ENCODE measurements around the gene KIF16B. TPM values are rescaled to one million over a fixed set of nuclear protein-coding genes. Genes with fewer than 3 reads are reported as not detected.

KIF16B gene
- total RNA-seq, 1 donor from 2014 or later = 7.0 TPM

DNA sequence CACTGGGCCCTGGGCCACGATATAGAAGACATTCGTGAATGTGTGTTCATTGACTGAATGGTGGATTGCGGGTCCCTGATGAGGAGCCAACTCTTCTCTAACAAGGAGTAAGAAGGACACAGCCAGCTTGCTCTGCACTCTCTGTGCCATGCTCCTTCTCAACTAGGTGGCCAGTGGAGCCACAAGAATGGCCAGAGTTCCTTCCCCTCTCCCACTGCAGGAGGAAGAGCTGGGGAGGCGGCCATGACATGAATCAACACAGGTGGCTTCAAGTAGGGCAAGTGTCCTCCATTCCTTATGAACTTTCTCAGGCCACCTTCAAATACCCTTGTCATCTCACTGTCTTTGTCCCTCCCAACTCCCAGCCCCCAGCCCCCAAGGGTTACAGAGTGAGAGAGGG is 305.7 kb downstream of the KIF16B start:
- H2AFZ ChIP-seq (ENCODE audit: low read depth, low read length) = no peak overlapping the region
- no peak overlapping the region for H3K4me2 ChIP-seq (ENCODE audit: low read length)
- H3K9me3 ChIP-seq (ENCODE audit: insufficient read depth, low read depth, low read length) = peaks cover 3% of the 10 kb centered on the region
- no peak overlapping the region for H3K4me3 ChIP-seq (ENCODE audit: insufficient read depth, low read depth, low read length)
- no peak overlapping the region for H3K27ac ChIP-seq (ENCODE audit: low read depth, low read length)
- H3K9ac ChIP-seq (ENCODE audit: low read length) = no peak overlapping the region
- DNase-seq (ENCODE audit: low read depth) (no peak), FAIRE-seq (no peak)
- no peak for TF ChIP-seq EZH2 (IDR thresholded peaks at IDR 0.05; ENCODE audit: insufficient read depth, low read length)
- TF ChIP-seq, protein P1, sequence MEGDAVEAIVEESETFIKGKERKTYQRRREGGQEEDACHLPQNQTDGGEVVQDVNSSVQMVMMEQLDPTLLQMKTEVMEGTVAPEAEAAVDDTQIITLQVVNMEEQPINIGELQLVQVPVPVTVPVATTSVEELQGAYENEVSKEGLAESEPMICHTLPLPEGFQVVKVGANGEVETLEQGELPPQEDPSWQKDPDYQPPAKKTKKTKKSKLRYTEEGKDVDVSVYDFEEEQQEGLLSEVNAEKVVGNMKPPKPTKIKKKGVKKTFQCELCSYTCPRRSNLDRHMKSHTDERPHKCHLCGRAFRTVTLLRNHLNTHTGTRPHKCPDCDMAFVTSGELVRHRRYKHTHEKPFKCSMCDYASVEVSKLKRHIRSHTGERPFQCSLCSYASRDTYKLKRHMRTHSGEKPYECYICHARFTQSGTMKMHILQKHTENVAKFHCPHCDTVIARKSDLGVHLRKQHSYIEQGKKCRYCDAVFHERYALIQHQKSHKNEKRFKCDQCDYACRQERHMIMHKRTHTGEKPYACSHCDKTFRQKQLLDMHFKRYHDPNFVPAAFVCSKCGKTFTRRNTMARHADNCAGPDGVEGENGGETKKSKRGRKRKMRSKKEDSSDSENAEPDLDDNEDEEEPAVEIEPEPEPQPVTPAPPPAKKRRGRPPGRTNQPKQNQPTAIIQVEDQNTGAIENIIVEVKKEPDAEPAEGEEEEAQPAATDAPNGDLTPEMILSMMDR (IDR thresholded peaks at IDR 0.05; ENCODE audit: insufficient read depth, low read depth, low read length) = no peak
- no peaks in the 10 kb centered on the region for H3K27me3 ChIP-seq (ENCODE audit: insufficient read depth, low read length)
- Mint-ChIP-seq H3K27me3 (ENCODE audit: low read depth, unreplicated experiment) (peaks cover 8% of the 10 kb centered on the region), H3K27ac (ENCODE audit: unreplicated experiment) (no peak overlapping the region), H3K9me3 (ENCODE audit: unreplicated experiment) (peaks cover 7% of the 10 kb centered on the region), H3K36me3 (ENCODE audit: low read depth, unreplicated experiment) (peaks cover 5% of the 10 kb centered on the region), H3K4me1 (ENCODE audit: low read depth, unreplicated experiment) (no peaks in the 10 kb centered on the region), H3K4me3 (ENCODE audit: unreplicated experiment) (no peak overlapping the region)
- H3K36me3 ChIP-seq (ENCODE audit: insufficient read depth, low read length) = no peaks in the 10 kb centered on the region
- H4K20me1 ChIP-seq (ENCODE audit: insufficient read depth, low read length) = no peaks in the 10 kb centered on the region
- H3K79me2 ChIP-seq (ENCODE audit: insufficient read depth, low read length) = no peaks in the 10 kb centered on the region
- no peaks in the 10 kb centered on the region for H3K4me1 ChIP-seq (ENCODE audit: insufficient read depth, low read length)

DNA sequence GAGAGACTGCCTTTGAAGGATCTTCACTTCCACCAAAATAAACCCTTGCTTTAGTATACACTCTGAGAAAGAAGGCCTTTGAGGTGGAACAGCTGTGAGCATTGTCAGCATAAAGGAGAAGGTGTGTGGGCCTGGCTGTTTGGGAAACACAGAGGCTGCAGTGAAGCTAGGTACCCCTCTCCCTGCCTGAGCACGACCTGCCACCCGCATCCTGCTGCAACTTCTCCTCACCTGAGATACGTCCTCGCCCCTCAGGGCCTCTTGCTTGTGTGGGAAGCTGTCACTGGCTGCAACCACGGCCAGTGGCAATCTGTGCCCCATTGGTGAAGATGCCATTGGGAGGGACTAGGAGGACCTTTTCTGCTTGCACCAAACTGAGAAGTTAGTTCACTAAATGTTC is 307.9 kb downstream of the KIF16B start:
- no peak for DNase-seq (ENCODE audit: low read depth)
- no peak for FAIRE-seq
- H4K20me1 ChIP-seq (ENCODE audit: insufficient read depth, low read length) = no peaks in the 10 kb centered on the region
- H3K27ac ChIP-seq (ENCODE audit: low read depth, low read length) = no peak overlapping the region
- H3K9me3 Mint-ChIP-seq (ENCODE audit: unreplicated experiment) = peaks cover 10% of the 10 kb centered on the region
- no peaks in the 10 kb centered on the region for H3K79me2 ChIP-seq (ENCODE audit: insufficient read depth, low read length)
- no peaks in the 10 kb centered on the region for H3K36me3 ChIP-seq (ENCODE audit: insufficient read depth, low read length)
- H3K4me2 ChIP-seq (ENCODE audit: low read length) = no peak overlapping the region
- no peaks in the 10 kb centered on the region for H3K4me1 ChIP-seq (ENCODE audit: insufficient read depth, low read length)
- peaks cover 8% of the 10 kb centered on the region for H3K27me3 Mint-ChIP-seq (ENCODE audit: low read depth, unreplicated experiment)
- H3K27me3 ChIP-seq (ENCODE audit: insufficient read depth, low read length) = no peaks in the 10 kb centered on the region
- H3K4me1 Mint-ChIP-seq (ENCODE audit: low read depth, unreplicated experiment) = peaks cover 2% of the 10 kb centered on the region
- H2AFZ ChIP-seq (ENCODE audit: low read depth, low read length) = no peak overlapping the region
- no peak overlapping the region for H3K9ac ChIP-seq (ENCODE audit: low read length)
- peaks cover 5% of the 10 kb centered on the region for H3K36me3 Mint-ChIP-seq (ENCODE audit: low read depth, unreplicated experiment)
- no peak overlapping the region for H3K27ac Mint-ChIP-seq (ENCODE audit: unreplicated experiment)
- H3K4me3 ChIP-seq (ENCODE audit: insufficient read depth, low read depth, low read length) = no peak overlapping the region
- no peak for TF ChIP-seq EZH2 (IDR thresholded peaks at IDR 0.05; ENCODE audit: insufficient read depth, low read length)
- TF ChIP-seq, protein P1 (IDR thresholded peaks at IDR 0.05; ENCODE audit: insufficient read depth, low read depth, low read length) = no peak
- H3K9me3 ChIP-seq (ENCODE audit: insufficient read depth, low read depth, low read length) = peaks cover 3% of the 10 kb centered on the region
- H3K4me3 Mint-ChIP-seq (ENCODE audit: unreplicated experiment) = no peak overlapping the region

DNA sequence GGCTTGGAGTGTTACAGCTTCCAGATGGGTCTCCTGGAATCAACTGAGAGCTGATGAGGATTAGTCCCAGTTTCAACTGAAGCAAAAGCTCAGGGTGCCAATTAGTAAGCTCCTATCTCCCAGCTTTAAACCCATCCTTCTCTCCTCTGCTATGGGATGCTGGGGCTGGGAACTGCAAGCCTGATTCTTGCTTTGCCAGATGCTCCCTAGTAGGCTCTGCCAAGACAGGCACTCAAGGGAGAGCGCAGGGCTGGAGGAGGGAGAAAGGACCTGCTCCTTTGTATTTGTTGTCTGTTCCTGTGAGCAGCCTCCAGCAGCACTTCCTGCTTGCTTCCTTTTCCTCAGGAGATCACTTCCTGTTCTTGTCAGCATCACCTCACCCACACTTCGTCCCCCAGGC is 309.7 kb downstream of the KIF16B start:
- Histone ChIP-seq H3K27me3 (ENCODE audit: insufficient read depth, low read length) (no peaks in the 10 kb centered on the region), H3K4me1 (ENCODE audit: insufficient read depth, low read length) (no peaks in the 10 kb centered on the region), H3K4me2 (ENCODE audit: low read length) (no peak overlapping the region), H2AFZ (ENCODE audit: low read depth, low read length) (no peak overlapping the region), H3K9ac (ENCODE audit: low read length) (no peak overlapping the region), H4K20me1 (ENCODE audit: insufficient read depth, low read length) (no peaks in the 10 kb centered on the region), H3K4me3 (ENCODE audit: insufficient read depth, low read depth, low read length) (no peak overlapping the region), H3K9me3 (ENCODE audit: insufficient read depth, low read depth, low read length) (peaks cover 3% of the 10 kb centered on the region), H3K36me3 (ENCODE audit: insufficient read depth, low read length) (no peaks in the 10 kb centered on the region), H3K27ac (ENCODE audit: low read depth, low read length) (no peak overlapping the region), H3K79me2 (ENCODE audit: insufficient read depth, low read length) (no peaks in the 10 kb centered on the region)
- Mint-ChIP-seq H3K27ac (ENCODE audit: unreplicated experiment) (no peak overlapping the region), H3K36me3 (ENCODE audit: low read depth, unreplicated experiment) (peaks cover 5% of the 10 kb centered on the region), H3K9me3 (ENCODE audit: unreplicated experiment) (peaks cover 10% of the 10 kb centered on the region), H3K4me3 (ENCODE audit: unreplicated experiment) (no peak overlapping the region), H3K27me3 (ENCODE audit: low read depth, unreplicated experiment) (peaks cover 10% of the 10 kb centered on the region), H3K4me1 (ENCODE audit: low read depth, unreplicated experiment) (peaks cover 2% of the 10 kb centered on the region)
- TF ChIP-seq, protein P1 (IDR thresholded peaks at IDR 0.05; ENCODE audit: insufficient read depth, low read depth, low read length) = no peak
- no peak for TF ChIP-seq EZH2 (IDR thresholded peaks at IDR 0.05; ENCODE audit: insufficient read depth, low read length)
- FAIRE-seq (no peak), DNase-seq (ENCODE audit: low read depth) (no peak)

Data from astrocyte (in vitro differentiated cells and primary cell).